NCI-H748 (cell line): Measurements from ENCODE around the gene LSM2.
A peak's percentile ranks its signal among the peaks of the same experiment; 100 is the strongest.
"Not testable (repeated sequence)": the region's sequence is repeated elsewhere in the genome, so short reads cannot be mapped to it uniquely, and the experiment has no call there.

Source experiments
- DNase-seq: peaks from one replicate; lab custom pipeline; 2025; ENCODE audit not compliant: unreplicated experiment; lab: John Stamatoyannopoulos, UW

The LSM2 gene

DNA sequence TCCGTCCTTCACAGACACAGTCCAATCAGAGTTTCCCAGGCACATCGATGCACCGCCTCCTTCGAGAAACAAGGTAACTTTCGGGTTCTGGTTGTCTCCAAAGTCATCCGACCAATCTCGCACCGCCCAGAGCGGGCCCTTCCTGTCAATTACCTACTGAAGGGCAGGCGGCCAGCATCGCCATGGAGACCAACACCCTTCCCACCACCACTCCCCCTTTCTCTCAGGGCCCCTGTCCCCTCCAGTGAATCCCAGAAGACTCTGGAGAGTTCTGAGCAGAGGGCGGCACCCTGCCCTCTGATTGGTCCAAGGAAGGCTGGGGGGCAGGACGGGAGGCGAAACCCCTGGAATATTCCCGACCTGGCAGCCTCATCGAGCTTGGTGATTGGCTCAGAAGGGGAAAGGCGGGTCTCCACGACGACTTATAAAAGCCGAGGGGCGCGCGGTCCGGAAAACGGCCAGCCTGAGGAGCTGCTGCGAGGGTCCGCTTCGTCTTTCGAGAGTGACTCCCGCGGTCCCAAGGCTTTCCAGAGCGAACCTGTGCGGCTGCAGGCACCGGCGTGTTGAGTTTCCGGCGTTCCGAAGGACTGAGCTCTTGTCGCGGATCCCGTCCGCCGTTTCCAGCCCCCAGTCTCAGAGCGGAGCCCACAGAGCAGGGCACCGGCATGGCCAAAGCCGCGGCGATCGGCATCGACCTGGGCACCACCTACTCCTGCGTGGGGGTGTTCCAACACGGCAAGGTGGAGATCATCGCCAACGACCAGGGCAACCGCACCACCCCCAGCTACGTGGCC, 20.7 kb upstream of the LSM2 start, which contains the start of gene HSPA1B:
TSS of gene HSPA1B (plus strand) at position 453 of the 794 bp plus-strand sequence. CDS start at position 666, 213 bp downstream.
- peak; percentile 100 for DNase-seq

DNA sequence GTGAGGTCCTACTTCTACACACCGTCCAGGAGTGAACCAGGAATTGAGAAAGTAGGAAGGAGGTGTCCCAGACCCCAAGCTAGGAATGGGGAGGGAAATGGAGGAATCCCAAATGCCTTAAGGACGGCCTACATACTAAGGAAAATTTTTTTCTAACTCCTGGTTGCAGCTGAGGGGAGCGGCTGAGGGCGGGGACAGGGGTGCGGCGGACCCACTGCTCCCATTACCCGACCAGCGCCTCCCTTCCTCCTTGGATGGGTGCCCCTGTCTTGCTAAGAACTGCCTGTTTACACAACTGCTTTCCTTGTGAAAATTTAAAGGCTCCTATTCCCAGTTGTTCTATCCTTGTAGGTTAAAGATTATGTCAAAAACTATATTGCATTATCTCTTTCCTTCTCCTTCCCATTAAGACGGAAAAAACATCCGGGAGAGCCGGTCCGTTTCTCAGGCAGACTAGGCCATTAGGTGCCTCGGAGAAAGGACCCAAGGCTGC, 20.1 kb upstream of the LSM2 start:
- DNase-seq = no peak

DNA sequence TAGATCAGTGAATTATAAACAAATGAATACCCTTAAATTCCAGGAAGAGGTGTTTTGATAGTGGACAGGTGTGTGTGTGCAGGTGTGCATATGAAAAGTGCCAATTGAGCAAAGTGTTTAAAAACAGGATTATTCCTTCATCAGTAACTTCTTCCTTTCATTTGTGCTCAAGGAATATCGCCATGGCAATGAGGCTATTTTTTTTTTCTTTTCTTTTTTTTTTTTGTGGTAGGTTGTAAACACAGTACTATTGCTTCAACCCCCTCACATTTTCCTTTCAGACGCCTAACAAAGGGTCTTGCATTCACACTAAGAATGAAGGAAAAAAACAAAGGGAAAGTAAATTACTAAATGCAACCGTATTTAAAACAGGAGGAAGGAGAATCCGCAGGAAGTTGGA, 18.8 kb upstream of the LSM2 start:
- DNase-seq = no peak

DNA sequence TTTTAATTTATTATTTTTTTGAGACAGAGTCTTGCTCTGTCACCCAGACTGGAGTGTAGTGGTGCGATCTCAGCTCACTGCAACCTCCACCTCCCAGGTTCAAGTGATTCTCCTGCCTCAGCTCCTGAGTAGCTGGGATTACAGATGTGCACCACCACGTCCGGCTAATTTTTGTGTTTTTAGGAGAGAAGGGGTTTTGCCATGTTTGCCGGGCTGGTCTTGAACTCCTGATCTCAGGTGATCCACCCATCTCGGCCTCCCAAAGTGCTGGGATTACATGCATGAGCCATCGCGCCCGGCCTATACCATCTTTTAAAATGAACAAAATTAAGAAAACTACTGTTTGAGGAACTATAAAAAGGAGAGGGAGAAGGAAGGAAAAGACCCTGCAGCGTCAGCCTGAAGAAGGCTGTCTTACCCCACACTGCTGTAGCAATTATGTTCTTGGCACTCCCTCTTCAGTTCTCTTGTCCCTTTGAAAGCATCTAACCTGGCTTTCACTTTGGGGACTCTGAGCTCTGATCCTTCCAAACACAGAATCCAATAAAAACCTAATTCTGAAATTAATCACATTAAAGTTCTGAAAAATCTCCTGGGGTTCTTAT, 16.9 kb upstream of the LSM2 start:
- DNase-seq = not testable (repeated sequence)

DNA sequence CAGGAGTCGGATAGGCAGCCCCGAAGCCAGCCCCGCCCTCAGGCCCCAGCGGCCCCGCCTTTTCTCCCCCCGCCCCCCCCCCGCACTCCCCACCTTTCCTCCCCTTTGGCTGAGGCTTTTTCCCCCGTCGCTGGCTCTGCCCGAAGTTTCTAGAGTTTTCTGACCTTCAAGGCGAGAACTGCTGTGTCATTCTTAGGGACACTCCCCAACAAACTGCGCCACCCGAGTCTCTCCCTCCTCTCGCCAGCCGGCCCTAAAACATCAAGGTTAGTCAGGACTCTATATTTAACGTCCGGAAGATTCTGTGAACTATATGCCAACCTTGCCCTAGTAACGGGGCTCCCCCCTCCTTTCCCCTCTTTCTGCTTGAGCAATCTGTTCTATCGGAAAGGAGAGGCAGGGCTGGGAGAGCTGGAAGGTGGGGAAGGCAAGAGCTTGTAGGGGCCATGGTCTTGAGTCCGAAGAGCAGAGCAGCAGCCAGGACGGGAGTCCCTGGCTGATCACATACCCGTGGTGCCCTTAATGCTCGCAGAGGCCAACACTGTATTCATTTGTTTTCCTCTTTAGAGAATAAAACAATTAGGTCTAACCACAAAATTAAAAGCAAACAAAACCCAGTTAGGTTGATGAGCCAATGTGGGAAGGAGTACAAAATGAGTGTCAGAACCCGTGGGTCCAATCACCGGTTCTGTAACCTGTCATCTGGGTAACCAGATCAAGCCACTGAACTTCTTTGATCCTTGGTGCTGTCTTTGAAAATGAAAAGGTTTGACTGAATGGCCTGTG, 15.5 kb upstream of the LSM2 start:
- peak; percentile 71 for DNase-seq

DNA sequence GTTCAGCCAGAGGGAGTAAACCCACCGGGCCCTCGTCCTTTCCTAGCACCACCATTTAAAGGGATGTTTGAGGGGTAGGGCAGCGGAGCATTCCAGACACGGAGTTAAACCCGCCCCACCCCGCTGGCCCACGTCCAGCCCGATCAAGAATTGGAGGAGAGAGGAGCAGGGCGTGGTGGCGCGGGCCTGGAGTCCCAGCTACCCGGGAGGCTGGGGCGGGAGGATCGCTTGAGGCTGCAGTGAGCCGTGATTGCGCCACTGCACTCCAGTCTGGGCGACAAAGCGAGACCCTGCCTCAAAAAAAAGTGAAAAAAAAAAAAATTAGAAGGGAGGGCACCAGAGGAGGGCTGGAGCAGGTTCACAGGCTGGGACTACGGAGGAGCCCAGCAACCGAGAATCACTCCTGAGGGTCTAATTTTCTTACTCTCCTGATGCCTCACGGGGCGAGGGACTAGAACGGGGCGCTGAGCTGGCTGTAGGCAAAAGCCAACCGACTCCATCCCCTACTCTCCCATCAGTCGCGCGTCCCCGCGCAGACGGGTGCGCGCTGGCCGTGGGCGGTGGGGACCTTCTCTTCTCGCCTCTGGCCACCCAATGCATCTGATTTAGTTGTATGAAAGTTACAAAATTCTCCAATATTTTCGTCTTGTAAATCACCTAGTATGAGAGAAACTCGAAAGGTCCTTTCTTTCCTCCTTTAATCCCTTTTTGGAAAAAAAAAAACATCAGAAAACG, 14.7 kb upstream of the LSM2 start:
- DNase-seq = peak; percentile 84

DNA sequence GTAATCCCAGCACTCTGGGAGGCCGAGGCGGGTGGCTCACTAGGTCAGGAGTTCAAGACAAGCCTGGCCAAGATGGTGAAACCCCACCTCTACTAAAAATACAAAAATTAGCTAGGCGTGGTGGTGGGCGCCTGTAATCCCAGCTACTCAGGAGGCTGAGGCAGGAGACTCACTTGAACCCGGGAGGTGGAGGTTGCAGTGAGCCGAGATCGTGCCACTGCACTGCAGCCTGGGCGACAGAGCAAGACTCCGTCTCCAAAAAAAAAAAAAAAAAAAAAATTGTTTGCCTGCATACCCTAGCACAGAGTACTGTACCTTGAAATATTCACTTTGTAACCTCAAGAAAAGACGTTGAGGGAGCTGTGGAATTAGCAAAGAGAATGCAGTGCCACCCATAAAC, 13.6 kb upstream of the LSM2 start:
- not testable (repeated sequence) for DNase-seq

DNA sequence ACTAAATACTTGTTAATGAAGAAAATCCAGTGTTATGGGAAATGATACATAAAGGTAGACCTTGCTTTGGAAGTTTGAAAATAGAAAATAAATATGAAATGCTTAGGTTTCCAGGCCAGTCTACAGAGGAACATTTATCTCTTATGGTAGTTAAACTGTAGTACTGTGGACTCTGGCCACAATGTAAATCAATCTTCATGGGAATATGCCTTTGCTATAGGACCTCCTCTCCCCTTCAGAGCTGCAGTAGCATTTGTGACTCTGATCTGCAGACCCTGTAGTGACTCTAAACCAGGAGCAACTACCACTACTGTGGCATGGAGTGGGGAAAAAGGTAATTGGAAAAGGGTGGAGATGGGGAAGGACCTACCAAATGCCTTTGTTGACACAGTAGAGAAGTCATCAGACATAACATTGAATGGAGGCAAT, 13.1 kb upstream of the LSM2 start:
- DNase-seq = no peak

DNA sequence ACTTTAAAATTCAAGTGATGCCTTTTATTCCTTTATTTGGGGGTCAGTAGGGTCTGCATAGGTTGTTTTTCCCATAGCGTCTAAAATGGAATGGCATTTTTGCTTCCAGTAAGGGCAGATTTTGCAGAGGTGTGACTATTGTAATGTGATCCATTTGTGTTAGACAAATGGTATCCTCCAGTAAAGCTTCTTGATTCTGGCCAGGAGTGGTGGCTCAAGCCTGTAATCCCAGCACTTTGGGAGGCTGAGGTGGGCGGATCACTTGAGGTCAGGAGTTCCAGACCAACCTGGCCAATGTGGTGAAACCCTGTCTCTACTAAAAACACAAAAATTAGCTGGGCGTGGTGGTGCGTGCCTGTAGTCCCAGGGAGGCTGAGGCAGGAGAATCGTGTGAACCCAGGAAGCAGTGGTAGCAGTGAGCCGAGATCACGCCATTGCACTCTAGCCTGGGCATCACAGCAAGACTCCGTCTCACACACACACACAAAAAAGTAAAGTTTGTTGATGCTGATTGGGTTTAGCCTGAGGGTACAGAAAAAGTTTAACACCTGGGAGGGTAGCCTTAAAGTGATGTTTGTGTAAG, 11.3 kb upstream of the LSM2 start:
- not testable (repeated sequence) for DNase-seq

DNA sequence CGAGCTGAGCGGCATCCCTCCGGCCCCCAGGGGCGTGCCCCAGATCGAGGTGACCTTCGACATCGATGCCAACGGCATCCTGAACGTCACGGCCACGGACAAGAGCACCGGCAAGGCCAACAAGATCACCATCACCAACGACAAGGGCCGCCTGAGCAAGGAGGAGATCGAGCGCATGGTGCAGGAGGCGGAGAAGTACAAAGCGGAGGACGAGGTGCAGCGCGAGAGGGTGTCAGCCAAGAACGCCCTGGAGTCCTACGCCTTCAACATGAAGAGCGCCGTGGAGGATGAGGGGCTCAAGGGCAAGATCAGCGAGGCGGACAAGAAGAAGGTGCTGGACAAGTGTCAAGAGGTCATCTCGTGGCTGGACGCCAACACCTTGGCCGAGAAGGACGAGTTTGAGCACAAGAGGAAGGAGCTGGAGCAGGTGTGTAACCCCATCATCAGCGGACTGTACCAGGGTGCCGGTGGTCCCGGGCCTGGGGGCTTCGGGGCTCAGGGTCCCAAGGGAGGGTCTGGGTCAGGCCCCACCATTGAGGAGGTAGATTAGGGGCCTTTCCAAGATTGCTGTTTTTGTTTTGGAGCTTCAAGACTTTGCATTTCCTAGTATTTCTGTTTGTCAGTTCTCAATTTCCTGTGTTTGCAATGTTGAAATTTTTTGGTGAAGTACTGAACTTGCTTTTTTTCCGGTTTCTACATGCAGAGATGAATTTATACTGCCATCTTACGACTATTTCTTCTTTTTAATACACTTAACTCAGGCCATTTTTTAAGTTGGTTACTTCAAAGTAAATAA, 10.6 kb upstream of the LSM2 start:
- not testable (repeated sequence) for DNase-seq

DNA sequence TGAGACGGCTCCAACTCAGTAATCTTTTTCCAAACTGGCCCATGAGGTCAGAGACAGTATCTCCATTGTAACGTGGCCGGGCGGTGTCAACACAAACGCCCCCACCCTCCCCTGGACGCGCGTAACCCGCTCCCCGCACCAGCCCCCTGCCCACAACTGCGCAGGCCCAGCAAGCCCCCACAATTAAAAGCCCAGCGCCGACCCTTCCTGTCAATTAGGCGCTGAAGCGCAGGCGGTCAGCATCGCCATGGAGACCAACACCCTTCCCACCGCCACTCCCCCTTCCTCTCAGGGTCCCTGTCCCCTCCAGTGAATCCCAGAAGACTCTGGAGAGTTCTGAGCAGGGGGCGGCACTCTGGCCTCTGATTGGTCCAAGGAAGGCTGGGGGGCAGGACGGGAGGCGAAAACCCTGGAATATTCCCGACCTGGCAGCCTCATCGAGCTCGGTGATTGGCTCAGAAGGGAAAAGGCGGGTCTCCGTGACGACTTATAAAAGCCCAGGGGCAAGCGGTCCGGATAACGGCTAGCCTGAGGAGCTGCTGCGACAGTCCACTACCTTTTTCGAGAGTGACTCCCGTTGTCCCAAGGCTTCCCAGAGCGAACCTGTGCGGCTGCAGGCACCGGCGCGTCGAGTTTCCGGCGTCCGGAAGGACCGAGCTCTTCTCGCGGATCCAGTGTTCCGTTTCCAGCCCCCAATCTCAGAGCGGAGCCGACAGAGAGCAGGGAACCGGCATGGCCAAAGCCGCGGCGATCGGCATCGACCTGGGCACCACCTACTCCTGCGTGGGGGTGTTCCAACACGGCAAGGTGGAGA, 8.5 kb upstream of the LSM2 start, which contains the start of the genes HSPA1A and HSPA1L:
TSS of gene HSPA1A (plus strand) at position 519 of the 814 bp plus-strand sequence. CDS start at position 733, 214 bp downstream.
TSS of gene HSPA1L (minus strand) at position 259 of the 814 bp plus-strand sequence. CDS start 3,311 bp downstream, outside the sequence.
- DNase-seq = peak; percentile 99

DNA sequence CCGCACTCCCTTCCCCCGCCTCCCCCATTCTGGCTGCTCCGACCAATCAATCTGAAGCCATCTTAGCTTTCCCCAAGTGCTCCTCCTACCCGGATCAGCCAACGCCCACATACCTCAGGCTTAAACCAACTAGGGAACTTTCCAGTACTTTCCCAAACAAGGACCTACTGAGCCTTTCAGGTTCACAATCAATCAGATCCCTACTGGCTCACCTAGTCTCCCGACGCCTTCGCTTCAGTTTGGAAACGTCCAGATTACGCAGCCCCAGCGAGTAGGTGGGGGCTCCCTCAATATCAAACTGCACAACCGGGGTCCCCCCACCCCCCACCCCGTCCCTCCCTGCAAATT, 7.9 kb upstream of the LSM2 start:
- peak; percentile 99 for DNase-seq

DNA sequence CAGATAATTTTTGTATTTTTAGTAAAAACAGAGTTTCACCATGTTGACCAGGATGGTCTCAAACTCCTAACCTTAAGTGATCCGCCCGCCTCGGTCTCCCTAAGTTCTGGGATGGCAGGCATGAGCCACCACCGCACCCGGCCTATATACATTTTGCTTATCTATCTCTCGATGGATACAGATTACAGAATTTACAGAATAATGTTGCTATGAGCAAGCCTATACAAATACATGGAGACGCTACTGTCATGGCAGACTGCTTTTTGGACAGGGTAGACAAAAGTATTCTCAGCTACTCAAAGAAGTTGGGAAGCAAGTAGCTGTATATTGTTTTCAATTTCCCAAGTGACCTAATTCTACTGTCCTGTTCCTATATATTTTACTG, 6.7 kb upstream of the LSM2 start:
- no peak for DNase-seq

DNA sequence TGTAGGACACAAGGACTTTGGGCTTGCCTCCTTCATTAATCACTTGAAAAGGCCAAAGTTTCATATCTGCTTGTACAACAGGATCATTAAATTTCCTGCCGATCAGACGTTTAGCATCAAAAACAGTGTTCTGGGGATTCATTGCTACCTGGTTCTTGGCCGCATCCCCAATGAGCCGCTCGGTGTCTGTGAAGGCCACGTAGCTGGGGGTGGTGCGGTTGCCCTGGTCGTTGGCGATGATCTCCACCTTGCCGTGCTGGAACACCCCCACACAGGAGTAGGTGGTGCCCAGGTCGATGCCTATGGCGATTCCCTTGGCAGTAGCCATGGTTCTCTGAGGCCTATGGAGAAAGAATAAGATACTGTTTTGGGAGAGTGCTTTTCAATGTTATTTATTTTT, 4.9 kb upstream of the LSM2 start:
- DNase-seq = no peak

DNA sequence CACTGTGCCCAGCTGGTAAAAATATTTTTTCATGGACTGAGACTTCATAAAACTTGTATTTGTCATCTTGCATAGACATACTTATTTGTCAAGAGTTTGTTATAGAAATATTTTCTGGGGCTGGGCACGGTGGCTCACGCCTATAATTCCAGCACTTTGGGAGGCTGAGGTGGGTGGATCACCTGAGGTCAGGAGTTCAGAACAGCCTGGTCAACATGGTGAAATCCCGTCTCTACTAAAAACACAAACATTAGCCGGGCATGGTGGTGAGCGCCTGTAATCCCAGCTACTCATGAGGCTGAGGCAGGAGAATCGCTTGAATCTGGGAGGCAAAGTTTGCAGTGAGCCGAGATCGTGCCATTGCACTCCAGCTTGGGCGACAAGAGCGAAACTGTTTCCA, 1.8 kb upstream of the LSM2 start:
- DNase-seq = not testable (repeated sequence)

DNA sequence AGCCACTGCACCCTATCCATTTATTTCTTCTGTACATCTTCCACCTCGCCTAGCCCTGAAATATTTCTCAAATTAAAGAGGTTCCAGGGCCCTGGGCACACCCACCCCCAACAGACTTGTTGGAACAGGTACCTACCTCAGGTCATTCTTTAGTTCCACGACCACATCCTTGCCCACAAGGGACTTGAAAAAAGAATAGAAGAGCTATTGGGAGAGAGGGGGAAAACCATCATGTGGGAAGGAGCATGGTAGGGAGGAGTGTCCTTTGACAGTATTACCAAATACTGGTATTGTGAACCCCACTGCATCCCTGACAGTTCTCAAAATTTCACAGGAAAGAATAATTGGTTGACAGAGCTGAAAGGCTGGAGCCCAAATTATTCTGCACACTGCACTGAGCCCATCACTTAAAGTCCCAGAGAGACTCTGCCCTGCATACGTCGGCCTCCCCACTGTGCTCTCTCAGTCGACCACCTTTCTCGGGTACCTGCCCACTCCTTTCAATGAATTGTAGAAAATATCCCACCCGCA, 762 bp downstream of the LSM2 start:
- DNase-seq = peak; percentile 52

DNA sequence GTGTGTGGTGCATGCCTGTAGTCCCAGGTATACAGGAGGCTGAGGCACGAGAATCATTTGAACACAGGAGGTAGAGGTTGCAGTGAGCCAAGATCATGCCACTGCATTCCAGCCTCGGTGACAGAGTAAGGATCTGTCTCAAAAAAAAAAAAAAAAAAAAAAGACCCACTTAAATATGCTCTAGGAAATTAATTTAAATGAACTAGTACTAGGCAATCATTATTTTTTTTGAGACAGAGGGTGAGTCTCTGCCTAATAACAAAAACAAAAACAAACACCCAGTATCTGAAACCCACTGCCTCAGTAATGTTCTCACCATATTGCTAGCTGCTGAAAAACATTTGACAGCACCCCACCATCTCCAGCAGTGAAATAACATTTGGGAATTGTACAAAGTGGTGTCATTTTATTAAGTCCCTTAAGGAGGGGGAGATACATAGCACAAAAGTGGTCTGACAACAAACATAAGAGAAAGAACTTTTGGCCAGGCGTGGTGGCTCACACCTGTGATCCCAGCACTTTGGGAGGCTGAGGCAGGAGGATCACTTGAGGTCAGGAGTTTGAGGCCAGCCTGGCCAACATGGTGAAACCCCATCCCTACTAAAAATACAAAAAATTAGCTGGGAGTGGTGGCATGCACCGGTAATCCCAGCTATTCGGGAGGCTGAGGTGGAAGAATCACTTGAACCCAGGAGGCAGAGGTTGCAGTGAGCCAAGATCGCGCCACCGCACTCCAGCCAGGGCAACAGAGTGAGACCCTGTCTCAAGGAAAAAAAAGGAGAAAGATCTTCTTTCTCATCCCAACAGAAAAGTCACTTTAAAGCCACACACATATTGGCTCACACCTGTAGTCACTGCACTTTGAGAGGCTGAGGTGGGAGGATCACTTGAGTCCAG, 5.5 kb downstream of the LSM2 start:
- not testable (repeated sequence) for DNase-seq
